AG20443 (cell line): ENCODE measurements around the gene ITLN2.
"Not testable (repeated sequence)": the region's sequence is repeated elsewhere in the genome, so short reads cannot be mapped to it uniquely, and the experiment has no call there.

Source experiments
- DNase-seq: peaks from one replicate; pipeline ENCODE4 v3.0.0; 2012; ENCODE audit warnings: low spot score, mixed read lengths

ITLN2 gene

DNA sequence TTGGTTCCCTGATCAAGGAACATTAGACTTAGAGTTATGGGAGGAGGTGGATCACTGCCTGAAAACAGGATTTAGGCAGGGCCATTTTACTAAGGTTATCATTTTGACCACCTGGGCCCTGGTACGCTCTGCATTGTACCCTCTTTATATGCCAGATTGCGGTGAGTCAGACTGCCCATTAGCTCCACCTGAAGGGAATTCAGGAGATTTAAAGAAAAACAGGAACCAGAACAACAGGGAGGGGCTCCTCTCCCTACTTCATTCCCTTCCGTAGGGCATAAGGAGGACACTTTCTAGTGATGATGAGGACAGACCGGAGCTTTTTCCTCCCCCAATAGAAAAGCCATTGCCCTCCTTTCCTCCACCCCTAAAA lies 49.0 kb downstream of the ITLN2 start:
- DNase-seq = no peak

DNA sequence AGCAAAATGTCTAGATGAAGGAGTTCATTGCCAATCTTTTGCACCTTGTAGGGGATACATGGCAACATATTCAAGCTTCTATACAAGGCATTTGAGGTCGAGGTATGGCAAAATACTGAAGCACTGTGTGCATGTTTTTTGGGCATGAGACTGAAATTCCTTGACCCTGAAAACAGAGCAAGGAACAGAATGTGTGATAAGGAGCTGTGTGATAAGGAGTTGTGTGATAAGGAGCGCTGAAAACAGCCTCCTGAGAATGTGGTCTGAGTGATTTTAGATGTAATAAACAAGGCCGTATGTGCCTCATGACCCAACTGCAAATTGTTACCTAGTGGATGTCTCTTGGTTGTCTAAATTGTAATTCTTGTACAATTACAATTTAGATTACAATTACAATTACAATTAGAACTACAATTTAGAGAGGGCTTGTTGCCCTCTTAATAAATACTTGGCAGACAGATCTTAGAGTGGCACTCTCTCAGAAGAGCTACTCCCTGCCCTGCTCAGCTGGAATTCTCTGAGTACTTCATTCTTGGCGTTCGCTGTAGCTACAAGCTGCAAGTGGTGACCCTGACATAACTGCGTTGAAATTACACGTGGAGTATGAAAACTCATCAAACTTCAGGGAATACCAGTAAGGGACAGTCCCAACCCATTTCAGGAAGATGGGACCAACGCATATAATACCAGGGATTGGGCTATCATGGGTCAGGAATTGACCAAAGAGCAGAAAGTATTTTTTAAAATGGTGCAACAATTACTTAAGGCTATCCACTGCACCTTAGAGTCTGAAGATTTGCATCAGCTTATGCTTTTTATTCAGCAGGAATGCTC lies 49.6 kb downstream of the ITLN2 start:
- no peak for DNase-seq

DNA sequence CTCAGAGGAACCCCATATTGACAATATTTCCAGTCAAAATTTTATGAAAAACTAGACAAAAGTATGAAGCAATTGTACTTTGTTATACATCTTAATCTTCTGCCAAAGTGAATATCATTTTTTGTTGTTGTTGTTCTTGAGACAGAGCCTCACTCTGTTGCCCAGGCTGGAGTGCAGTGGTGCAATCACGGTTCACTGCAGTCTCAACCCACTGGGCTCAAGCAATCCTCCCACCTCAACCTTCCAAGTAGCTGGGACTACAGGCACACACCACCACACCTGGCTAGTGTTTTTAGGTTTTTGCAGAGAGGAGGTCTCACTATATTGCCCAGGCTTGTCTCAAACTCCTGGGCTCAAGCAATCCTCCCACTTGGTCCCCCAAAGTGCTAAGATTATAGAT lies 52.4 kb downstream of the ITLN2 start:
- DNase-seq = not testable (repeated sequence)

DNA sequence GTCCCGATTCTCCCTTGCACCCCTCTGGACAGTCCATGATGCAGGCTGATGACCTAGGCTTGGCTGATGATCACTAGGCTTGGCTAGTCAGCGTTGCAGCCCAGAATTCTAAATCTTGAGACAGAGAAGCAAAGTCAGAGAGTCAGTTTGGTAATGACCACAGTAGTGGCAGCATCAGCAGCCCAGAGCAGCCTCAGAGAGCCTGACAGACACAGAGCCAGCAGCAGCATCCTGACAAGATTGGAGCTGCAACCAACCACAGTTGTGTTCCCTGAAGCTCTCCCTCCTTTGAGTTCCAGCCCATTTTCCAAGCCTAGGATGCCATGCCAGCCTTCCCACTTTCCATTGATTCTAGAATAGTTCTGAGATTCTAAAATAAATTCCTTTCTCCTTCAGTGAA lies 52.8 kb downstream of the ITLN2 start:
- no peak for DNase-seq

DNA sequence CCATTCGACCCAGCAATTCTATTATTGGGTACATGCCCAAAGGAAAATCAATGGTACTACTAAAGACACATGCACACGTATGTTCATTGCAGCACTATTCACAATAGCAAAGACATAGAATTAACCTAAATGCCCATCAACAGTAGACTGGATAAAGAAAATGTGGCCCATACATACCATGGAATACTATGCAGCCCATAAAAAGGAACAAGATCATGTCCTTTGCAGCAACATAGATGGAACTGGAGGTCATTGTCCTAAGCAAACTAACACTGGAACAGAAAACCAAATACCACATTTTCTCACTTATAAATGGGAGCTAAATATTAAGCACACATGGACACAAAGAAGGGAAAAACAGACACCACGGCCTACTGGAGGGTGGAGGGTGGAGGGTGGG lies 53.9 kb downstream of the ITLN2 start:
- DNase-seq = not testable (repeated sequence)
